HCT116 (cell line): ENCODE results near the gene CDH22. TPM values are rescaled to one million over a fixed set of nuclear protein-coding genes. Genes with fewer than 3 reads are reported as not detected.

ENCODE experiments used
- ATAC-seq: fragments of 200-7000 bp; cut with Tn5 transposase; 2 replicates; pipeline ENCODE4 v1.9.1; 2020; ENCODE audit warnings: mild to moderate bottlenecking, moderate library complexity
- BruUV-seq: library from RNA; stranded (reverse); fragments of 400-500 nt; replicated peaks from 2 replicates; lab custom pipeline; 2021; lab: Mats Ljungman, UMichigan
- CTCF ChIA-PET: fragments of 300-600 bp; sonication (Branson Sonifier 250); formaldehyde crosslinking; loops from one replicate; lab custom pipeline; 2021; ENCODE audit warnings: antibody characterized with exemption; lab: Charles Lee
- POLR2A ChIA-PET: fragments of 300-600, 350-600 bp; sonication (Branson Sonifier 250); formaldehyde crosslinking; loops from one replicate; lab custom pipeline; 2021; ENCODE audit warnings: antibody characterized with exemption; lab: Charles Lee
- RAD21 ChIA-PET, 2 experiments: fragments of 300-600 bp; sonication (Branson Sonifier 250); formaldehyde crosslinking; loops; one replicate each; lab custom pipeline; 2023; ENCODE audit warnings: low total read pairs in 2 of 2; ENCODE audit not compliant: uncharacterized antibody in 2 of 2, unreplicated experiment in 2 of 2, low non-redundant PET in 1 of 2; lab: Charles Lee
- DNase-seq: peaks from one replicate; pipeline ENCODE4 v3.0.0-alpha.2; 2010; ENCODE audit warnings: low read depth, low spot score
- H2AFZ ChIP-seq: fragments of 200-600 bp; shearing (Covaris generic), sonication (generic); 2 replicates; pipeline ENCODE4 v1.6.1; 2017; ENCODE audit warnings: low read depth, mixed run types, mixed read lengths, antibody characterized with exemption, low read length; ENCODE audit not compliant: poor library complexity, severe bottlenecking
- H3K27ac ChIP-seq: 2 replicates; pipeline ENCODE4 v1.5.1; 2012; ENCODE audit warnings: low read depth, low read length
- H3K27me3 ChIP-seq: fragments of 200-600 bp; sonication (generic); 2 replicates; pipeline ENCODE4 v1.6.1; 2016; ENCODE audit warnings: mixed run types, low read length, mixed read lengths; ENCODE audit not compliant: insufficient read depth
- H3K36me3 ChIP-seq, 2 experiments: fragments of 200-500 bp in 1 of 2; fragments of 200-600 bp in 1 of 2; sonication (Bioruptor generic) in 1 of 2; sonication (generic) in 1 of 2; 2 replicates each; pipeline versions ENCODE4 v1.5.1 to v1.6.1; 2014 to 2016; ENCODE audit warnings: low read length in 2 of 2, inconsistent platforms in 1 of 2, mixed read lengths in 1 of 2, mixed run types in 1 of 2; ENCODE audit not compliant: insufficient read depth in 2 of 2, control insufficient read depth in 1 of 2
- H3K4me1 ChIP-seq, 2 experiments: fragments of 200-600 bp in 1 of 2; sonication (generic) in 1 of 2; 2 replicates each; pipeline versions ENCODE4 v1.5.1 to v1.6.1; 2012 to 2017; ENCODE audit warnings: low read length in 2 of 2, inconsistent platforms in 1 of 2, mild to moderate bottlenecking in 1 of 2, mixed read lengths in 1 of 2, mixed run types in 1 of 2, moderate library complexity in 1 of 2; ENCODE audit not compliant: insufficient read depth in 2 of 2, control insufficient read depth in 1 of 2
- H3K4me2 ChIP-seq: fragments of 200-600 bp; sonication (generic); 2 replicates; pipeline ENCODE4 v1.6.1; 2017; ENCODE audit warnings: mixed run types, low read length, mixed read lengths
- H3K4me3 ChIP-seq, 2 experiments: fragments of 200-600 bp in 1 of 2; sonication (generic) in 1 of 2; replicated peaks in 1 of 2; 2 replicates each; pipeline ENCODE4 v1.5.1; 2011 to 2016; ENCODE audit warnings: low read length in 2 of 2, control low read depth in 1 of 2, low read depth in 1 of 2, mild to moderate bottlenecking in 1 of 2, mixed read lengths in 1 of 2, mixed run types in 1 of 2
- H3K79me2 ChIP-seq: fragments of 200-600 bp; sonication (generic); 2 replicates; pipeline ENCODE4 v1.6.1; 2017; ENCODE audit warnings: mild to moderate bottlenecking, mixed run types, low read length, moderate library complexity, mixed read lengths; ENCODE audit not compliant: insufficient read depth
- H3K9ac ChIP-seq: fragments of 200-600 bp; sonication (generic); 2 replicates; pipeline ENCODE4 v1.6.1; 2016; ENCODE audit warnings: low read length, mixed read lengths
- H3K9me2 ChIP-seq: fragments of 200-600 bp; sonication (generic), shearing (Covaris generic); 2 replicates; pipeline ENCODE4 v1.6.1; 2017; ENCODE audit warnings: mixed run types, mild to moderate bottlenecking, moderate library complexity; ENCODE audit not compliant: insufficient read depth
- H3K9me3 ChIP-seq, 2 experiments: fragments of 200-500 bp in 1 of 2; fragments of 200-600 bp in 1 of 2; sonication (Bioruptor generic) in 1 of 2; sonication (generic) in 1 of 2; 2 replicates each; pipeline ENCODE4 v1.6.1; 2014 to 2017; ENCODE audit warnings: low read length in 2 of 2, mixed read lengths in 2 of 2, inconsistent platforms in 1 of 2, low read depth in 1 of 2, mild to moderate bottlenecking in 1 of 2, mixed run types in 1 of 2, moderate library complexity in 1 of 2; ENCODE audit not compliant: control insufficient read depth in 1 of 2, insufficient read depth in 1 of 2
- H4K20me1 ChIP-seq: fragments of 200-600 bp; sonication (generic), shearing (Covaris generic); 2 replicates; pipeline ENCODE4 v1.6.1; 2017; ENCODE audit warnings: mixed run types, mild to moderate bottlenecking, moderate library complexity; ENCODE audit not compliant: insufficient read depth
- CEBPB ChIP-seq: IDR thresholded peaks from 2 replicates; pipeline ENCODE4 v1.6.1; 2012; ENCODE audit warnings: low read depth
- EGR1 ChIP-seq: IDR thresholded peaks from 2 replicates; pipeline ENCODE4 v1.6.1; 2012; ENCODE audit warnings: low read depth
- EZH2phosphoT487 ChIP-seq: fragments of 200-600 bp; IDR thresholded peaks from 2 replicates; pipeline ENCODE4 v1.6.1; 2018; ENCODE audit warnings: antibody characterized with exemption, borderline replicate concordance
- FOSL1 ChIP-seq: IDR thresholded peaks from 2 replicates; pipeline ENCODE4 v1.6.1; 2012; ENCODE audit warnings: low read depth
- JUND ChIP-seq: IDR thresholded peaks from 2 replicates; pipeline ENCODE4 v1.6.1; 2012
- POLR2A ChIP-seq: IDR thresholded peaks from 2 replicates; pipeline ENCODE4 v1.7.0; 2011; ENCODE audit warnings: borderline replicate concordance; ENCODE audit not compliant: insufficient read depth, insufficient read length; ENCODE audit errors: extremely low read depth
- POLR2AphosphoS5 ChIP-seq: IDR thresholded peaks from 2 replicates; pipeline ENCODE4 v1.6.1; 2011; ENCODE audit warnings: mild to moderate bottlenecking, low read depth, low read length, moderate library complexity
- SIN3A ChIP-seq: IDR thresholded peaks from 2 replicates; pipeline ENCODE4 v1.6.1; 2012; ENCODE audit warnings: low read depth
- TCF7L2 ChIP-seq: IDR thresholded peaks from 2 replicates; pipeline ENCODE4 v1.7.0; 2011; ENCODE audit warnings: borderline replicate concordance, inconsistent platforms; ENCODE audit not compliant: insufficient read depth, insufficient read length; ENCODE audit errors: extremely low read depth
- ZFX ChIP-seq: fragments of 450-650 bp; IDR thresholded peaks from 2 replicates; pipeline ENCODE4 v1.6.1; 2017
- intact Hi-C: fragments of 100-400 bp; cut with micrococcal nuclease; formaldehyde crosslinking; loops from 2 replicates; pipeline ENCODE4 v1.10.0; 2022
- total RNA-seq: library from RNA; stranded (reverse); gene quantifications from one replicate; pipeline ENCODE4 v1.2.1, GENCODE V29; 2021; ENCODE audit not compliant: unreplicated experiment
- TF ChIP-seq, protein P1 (sequence below): IDR thresholded peaks from 2 replicates; pipeline ENCODE4 v1.6.1; 2011; ENCODE audit warnings: mild to moderate bottlenecking, low read length, moderate library complexity; ENCODE audit not compliant: insufficient replicate concordance; ENCODE audit errors: extremely low read depth
- TF ChIP-seq, protein P2 (sequence below): IDR thresholded peaks from 2 replicates; pipeline ENCODE4 v1.6.1; 2012; ENCODE audit warnings: low read depth

Gene CDH22
- total RNA-seq, 1 experiment from 2014 or later: 1.8 TPM

DNA sequence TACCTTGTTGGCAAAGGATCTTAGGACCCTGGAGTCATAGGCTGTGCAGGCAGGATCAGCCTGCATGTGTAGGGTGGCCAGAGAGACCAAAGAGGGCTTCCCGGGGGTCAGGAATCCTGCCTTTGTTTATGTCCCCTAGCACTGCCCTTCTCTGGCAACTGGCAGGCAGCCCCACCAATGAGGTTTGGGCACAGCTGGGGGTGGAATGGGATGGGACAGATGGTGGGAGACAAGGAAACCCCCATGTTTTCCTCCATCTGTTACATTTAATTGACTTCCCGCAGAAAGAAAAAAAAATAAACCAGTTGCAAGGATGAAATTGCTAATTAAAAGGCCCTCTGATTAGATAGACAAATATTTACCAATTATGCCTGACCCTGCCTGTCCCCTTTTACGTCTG, 162.6 kb downstream of the CDH22 start:
- peaks cover 10% of the 10 kb centered on the region for H3K27me3 ChIP-seq
- no peaks in the 10 kb centered on the region for H3K79me2 ChIP-seq
- ATAC-seq (no peak), DNase-seq (no peak)
- TF ChIP-seq POLR2AphosphoS5 (no peak), CEBPB (no peak), EGR1 (no peak), TCF7L2 (no peak), EZH2phosphoT487 (no peak), SIN3A (no peak), FOSL1 (no peak), POLR2A (no peak), ZFX (no peak), JUND (no peak)
- TF ChIP-seq, protein P1, sequence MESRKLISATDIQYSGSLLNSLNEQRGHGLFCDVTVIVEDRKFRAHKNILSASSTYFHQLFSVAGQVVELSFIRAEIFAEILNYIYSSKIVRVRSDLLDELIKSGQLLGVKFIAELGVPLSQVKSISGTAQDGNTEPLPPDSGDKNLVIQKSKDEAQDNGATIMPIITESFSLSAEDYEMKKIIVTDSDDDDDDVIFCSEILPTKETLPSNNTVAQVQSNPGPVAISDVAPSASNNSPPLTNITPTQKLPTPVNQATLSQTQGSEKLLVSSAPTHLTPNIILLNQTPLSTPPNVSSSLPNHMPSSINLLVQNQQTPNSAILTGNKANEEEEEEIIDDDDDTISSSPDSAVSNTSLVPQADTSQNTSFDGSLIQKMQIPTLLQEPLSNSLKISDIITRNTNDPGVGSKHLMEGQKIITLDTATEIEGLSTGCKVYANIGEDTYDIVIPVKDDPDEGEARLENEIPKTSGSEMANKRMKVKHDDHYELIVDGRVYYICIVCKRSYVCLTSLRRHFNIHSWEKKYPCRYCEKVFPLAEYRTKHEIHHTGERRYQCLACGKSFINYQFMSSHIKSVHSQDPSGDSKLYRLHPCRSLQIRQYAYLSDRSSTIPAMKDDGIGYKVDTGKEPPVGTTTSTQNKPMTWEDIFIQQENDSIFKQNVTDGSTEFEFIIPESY: no peak
- TF ChIP-seq, protein P2, sequence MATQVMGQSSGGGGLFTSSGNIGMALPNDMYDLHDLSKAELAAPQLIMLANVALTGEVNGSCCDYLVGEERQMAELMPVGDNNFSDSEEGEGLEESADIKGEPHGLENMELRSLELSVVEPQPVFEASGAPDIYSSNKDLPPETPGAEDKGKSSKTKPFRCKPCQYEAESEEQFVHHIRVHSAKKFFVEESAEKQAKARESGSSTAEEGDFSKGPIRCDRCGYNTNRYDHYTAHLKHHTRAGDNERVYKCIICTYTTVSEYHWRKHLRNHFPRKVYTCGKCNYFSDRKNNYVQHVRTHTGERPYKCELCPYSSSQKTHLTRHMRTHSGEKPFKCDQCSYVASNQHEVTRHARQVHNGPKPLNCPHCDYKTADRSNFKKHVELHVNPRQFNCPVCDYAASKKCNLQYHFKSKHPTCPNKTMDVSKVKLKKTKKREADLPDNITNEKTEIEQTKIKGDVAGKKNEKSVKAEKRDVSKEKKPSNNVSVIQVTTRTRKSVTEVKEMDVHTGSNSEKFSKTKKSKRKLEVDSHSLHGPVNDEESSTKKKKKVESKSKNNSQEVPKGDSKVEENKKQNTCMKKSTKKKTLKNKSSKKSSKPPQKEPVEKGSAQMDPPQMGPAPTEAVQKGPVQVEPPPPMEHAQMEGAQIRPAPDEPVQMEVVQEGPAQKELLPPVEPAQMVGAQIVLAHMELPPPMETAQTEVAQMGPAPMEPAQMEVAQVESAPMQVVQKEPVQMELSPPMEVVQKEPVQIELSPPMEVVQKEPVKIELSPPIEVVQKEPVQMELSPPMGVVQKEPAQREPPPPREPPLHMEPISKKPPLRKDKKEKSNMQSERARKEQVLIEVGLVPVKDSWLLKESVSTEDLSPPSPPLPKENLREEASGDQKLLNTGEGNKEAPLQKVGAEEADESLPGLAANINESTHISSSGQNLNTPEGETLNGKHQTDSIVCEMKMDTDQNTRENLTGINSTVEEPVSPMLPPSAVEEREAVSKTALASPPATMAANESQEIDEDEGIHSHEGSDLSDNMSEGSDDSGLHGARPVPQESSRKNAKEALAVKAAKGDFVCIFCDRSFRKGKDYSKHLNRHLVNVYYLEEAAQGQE: no peak
- H3K9me3 ChIP-seq: no peaks in the 10 kb centered on the region
- H3K27ac ChIP-seq: no peak overlapping the region
- intact Hi-C loops: no loop called here
- ChIA-PET CTCF (no interaction called here), RAD21 (no interaction called here), POLR2A (no interaction called here)
- H3K36me3 ChIP-seq: no peaks in the 10 kb centered on the region
- H3K9ac ChIP-seq: no peak overlapping the region
- peaks cover 4 to 5% of the 10 kb centered on the region in 2 experiments; a peak in 3 of 4 replicates for H3K4me1 ChIP-seq
- BruUV-seq: no TSS peak
- no peak overlapping the region for H3K4me3 ChIP-seq
- H4K20me1 ChIP-seq: no peaks in the 10 kb centered on the region
- H2AFZ ChIP-seq: no peak overlapping the region
- no peaks in the 10 kb centered on the region for H3K9me2 ChIP-seq
- no peak overlapping the region for H3K4me2 ChIP-seq
